22Rv1 (cell line): ENCODE measurements around the gene BEND3.

Experiments used
- ZFX ChIP-seq: fragments of 450-650 bp; IDR thresholded peaks from 2 replicates; pipeline ENCODE4 v1.6.1; 2017; ENCODE audit warnings: antibody characterized with exemption, borderline replicate concordance
- TF ChIP-seq, protein P1 (sequence below): fragments of 450-650 bp; IDR thresholded peaks from 2 replicates; pipeline ENCODE4 v1.5.1; 2017; ENCODE audit warnings: mild to moderate bottlenecking

- TF ChIP-seq, protein P1, sequence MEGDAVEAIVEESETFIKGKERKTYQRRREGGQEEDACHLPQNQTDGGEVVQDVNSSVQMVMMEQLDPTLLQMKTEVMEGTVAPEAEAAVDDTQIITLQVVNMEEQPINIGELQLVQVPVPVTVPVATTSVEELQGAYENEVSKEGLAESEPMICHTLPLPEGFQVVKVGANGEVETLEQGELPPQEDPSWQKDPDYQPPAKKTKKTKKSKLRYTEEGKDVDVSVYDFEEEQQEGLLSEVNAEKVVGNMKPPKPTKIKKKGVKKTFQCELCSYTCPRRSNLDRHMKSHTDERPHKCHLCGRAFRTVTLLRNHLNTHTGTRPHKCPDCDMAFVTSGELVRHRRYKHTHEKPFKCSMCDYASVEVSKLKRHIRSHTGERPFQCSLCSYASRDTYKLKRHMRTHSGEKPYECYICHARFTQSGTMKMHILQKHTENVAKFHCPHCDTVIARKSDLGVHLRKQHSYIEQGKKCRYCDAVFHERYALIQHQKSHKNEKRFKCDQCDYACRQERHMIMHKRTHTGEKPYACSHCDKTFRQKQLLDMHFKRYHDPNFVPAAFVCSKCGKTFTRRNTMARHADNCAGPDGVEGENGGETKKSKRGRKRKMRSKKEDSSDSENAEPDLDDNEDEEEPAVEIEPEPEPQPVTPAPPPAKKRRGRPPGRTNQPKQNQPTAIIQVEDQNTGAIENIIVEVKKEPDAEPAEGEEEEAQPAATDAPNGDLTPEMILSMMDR = no peak
- TF ChIP-seq ZFX = no peak
Observed at GRCh38 chr6:107064579-107065065, 50.7 kb downstream of the BEND3 start.
